GM12873 (cell line): ENCODE results near the gene CDK17.

Source experiments
- TF ChIP-seq, protein P1 (sequence below): IDR thresholded peaks from 2 replicates; pipeline ENCODE4 v1.5.1; 2012; ENCODE audit warnings: low read depth, mild to moderate bottlenecking, moderate library complexity, low read length, control low read depth; ENCODE audit not compliant: insufficient read depth; ENCODE audit errors: missing control alignments

The CDK17 gene

DNA sequence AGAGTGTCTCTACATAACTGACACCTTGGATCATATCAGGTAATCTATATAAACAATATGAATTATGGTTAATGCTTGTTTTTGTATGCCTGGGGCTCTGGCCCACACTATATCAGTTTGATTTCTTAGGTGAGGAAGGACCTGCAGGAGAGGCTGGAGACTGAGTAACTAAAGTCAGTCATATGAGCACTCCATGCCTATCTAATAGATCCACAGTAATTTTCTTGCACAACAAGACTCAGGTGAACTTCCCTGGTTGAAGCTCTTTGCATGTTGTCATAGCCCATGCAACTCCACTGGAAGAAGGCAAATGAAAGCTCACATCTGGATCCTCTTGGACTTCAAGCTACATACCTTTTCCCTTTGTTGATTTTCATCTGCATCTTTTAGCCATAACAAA lies 62.3 kb downstream of the CDK17 start:
- TF ChIP-seq, protein P1, sequence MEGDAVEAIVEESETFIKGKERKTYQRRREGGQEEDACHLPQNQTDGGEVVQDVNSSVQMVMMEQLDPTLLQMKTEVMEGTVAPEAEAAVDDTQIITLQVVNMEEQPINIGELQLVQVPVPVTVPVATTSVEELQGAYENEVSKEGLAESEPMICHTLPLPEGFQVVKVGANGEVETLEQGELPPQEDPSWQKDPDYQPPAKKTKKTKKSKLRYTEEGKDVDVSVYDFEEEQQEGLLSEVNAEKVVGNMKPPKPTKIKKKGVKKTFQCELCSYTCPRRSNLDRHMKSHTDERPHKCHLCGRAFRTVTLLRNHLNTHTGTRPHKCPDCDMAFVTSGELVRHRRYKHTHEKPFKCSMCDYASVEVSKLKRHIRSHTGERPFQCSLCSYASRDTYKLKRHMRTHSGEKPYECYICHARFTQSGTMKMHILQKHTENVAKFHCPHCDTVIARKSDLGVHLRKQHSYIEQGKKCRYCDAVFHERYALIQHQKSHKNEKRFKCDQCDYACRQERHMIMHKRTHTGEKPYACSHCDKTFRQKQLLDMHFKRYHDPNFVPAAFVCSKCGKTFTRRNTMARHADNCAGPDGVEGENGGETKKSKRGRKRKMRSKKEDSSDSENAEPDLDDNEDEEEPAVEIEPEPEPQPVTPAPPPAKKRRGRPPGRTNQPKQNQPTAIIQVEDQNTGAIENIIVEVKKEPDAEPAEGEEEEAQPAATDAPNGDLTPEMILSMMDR: no peak

DNA sequence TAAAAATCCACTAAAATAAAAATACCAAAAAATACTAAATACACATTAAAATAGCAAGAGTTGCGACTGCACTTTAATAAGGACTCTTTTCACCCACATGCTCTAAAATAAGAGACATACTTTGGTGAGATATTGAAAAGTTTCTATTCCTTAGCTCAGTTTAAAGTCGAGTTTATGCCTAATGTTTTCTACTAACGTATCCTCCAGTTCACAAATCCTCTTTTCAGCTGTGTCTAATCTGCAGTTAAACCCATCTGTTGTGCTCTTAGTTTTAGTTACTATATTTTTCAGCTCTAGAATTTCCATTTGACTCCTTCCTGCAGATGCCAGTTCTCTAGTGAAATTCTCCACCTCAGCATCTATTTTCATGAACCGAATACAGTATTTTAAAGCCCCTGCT lies 63.8 kb downstream of the CDK17 start:
- TF ChIP-seq, protein P1: no peak

DNA sequence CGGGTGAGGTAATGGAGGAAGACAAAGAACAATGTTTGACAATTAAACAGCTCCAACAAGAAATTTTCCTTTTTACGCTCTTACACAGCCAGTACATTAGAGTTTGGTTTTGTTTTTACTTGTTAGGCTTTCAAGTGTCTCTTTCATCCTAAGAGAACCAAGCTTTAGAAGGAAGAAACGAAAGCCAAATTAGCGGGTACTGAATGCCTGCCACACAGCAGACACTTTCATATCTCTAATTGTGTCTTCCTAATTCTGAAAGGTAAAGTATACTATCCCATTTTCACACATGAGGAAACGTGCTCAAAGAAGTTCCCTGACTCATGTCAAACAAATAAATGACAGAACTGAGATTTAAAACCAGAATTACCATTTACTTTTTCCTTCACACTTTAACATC lies 65.0 kb downstream of the CDK17 start:
- TF ChIP-seq, protein P1: no peak

DNA sequence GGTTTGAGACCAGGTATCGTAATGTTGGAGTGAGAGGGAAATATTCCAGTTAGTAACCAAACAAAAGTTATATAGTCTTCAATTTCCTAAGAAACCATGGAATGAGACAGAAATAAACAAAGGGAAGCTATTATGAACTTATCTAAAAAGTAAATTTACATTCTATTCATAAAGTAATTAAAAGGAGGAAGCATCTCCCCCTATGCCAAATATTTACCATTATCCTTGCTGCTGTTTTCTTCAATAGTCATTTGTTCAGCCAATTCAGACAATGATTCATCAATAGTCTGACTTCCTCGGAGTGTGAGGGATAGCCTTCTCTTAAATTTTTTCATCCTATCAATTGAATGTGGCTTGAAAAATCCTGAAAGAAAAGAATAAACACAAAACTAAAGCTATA lies 65.7 kb downstream of the CDK17 start:
- TF ChIP-seq, protein P1: no peak

DNA sequence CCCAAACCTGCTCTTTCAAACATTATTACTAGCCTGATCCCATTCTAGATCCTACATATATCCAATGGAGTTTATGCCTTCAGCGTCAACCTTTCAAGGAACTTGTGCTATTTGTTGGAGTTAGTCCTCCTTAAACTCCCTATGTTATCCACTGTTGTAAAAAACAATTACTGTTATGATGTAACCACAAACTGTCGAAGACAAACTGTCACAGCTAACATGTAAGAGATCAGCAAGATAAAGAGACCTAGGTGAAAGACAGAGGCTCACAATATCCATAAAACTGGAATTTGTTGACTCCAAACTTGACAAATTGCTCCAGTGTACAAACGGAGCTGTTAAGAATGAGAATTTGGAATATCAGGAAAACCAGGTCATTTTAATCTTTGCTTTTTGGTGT lies 70.7 kb downstream of the CDK17 start:
- TF ChIP-seq, protein P1: no peak

DNA sequence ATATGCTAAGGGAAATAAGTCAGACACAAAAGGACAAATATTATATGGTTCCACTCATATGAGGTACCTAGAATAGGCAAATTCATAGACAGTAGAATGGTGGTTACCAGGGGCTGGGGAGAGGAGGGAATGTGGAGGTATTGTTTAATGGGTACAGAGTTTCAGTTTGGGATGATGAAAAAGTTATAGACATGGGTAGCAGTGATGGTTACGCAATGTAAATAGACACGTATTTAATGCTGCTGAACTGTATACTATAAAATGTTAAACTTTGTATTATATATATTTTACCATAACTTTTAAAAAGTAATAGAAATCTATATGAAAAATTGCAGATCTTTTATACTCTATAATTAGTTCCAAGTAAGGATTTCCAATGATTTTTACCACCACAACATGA lies 71.2 kb downstream of the CDK17 start:
- TF ChIP-seq, protein P1: no peak

DNA sequence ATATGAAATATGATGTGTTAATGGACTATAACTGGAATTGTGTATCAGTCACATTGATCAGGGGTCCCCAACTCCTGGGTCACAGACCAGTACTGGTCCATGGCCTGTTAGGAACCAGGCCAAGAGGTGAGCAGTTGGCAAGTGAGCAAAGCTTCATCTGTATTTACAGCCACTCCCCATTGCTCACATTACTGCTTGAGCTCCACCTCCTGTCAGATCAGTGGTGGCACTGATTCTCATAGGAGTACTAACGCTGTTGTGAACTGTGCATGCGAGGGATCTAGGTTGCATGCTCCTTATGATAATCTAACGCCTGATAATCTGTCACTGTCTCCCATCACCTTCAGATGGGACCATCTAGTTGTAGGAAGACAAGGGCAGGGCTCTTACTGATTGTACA lies 72.3 kb downstream of the CDK17 start:
- TF ChIP-seq, protein P1: no peak
